IPS-11a (cell line): Measurements from ENCODE around the gene IL10RB.

ENCODE experiments used
- H3K4me3 ChIP-seq: one replicate; pipeline ENCODE4 v1.5.1; 2013; ENCODE audit warnings: low read depth, low read length, control low read depth

Gene IL10RB

DNA sequence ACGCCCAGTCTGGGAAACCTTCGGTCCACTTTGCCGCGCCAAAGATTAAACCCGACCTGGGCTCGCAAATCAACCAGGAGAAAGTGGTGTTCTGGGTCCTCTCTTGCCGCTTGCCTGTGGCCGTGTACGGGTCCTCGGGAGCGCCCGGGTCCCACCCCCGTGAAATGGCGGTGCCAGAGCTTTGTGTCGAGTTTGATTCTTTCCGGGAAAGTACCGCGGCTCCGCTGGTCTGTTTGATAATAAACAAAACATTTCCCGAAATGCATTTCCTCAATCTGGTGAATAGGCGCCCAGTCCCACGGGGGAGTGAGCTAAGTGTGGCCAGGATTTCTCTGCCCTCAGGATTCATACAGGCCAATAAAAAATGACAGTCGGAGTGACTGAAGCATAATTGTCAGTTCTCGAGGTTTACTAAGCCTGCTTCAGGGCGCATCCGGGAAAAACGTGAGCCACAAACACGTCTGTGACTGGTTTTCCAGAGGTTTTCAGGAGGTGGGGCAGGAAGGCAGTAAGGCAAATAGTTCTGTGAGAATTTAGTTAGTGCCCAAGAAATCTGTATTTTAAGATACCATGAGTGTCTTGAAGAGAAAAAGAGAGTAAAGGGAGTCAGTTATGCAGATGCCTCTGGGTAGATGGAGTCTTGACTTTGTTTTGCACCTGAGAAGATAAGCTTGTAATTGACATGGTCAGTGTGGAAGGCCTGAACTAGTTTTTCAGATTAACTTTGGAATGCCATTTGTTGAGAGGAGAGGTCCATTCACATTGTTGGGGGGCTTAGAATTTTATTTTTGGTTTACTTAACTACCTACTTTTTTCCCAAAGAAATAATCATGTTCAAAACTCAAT is 59.3 kb downstream of the IL10RB start:
- peak overlapping the region; percentile 88 for H3K4me3 ChIP-seq

DNA sequence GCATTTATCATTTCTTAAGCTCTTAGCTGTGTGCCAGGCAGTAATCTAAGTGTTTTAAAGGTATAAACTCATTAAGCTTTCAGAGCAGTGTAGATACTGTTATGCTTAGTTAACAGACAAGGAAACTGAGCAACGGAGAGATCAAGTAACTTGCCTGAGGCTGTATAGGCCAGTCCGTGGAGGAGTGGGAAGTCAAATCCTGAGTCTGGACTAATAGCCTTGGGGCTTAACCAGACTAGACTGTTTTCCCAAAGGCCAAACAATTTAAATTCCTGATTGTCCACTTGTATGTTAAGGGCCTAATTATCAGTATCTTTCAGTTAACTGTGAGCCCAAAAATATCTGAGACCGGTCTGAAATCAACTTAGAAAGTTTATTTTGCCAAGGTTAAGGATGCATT is 61.2 kb downstream of the IL10RB start:
- H3K4me3 ChIP-seq = no peak overlapping the region

DNA sequence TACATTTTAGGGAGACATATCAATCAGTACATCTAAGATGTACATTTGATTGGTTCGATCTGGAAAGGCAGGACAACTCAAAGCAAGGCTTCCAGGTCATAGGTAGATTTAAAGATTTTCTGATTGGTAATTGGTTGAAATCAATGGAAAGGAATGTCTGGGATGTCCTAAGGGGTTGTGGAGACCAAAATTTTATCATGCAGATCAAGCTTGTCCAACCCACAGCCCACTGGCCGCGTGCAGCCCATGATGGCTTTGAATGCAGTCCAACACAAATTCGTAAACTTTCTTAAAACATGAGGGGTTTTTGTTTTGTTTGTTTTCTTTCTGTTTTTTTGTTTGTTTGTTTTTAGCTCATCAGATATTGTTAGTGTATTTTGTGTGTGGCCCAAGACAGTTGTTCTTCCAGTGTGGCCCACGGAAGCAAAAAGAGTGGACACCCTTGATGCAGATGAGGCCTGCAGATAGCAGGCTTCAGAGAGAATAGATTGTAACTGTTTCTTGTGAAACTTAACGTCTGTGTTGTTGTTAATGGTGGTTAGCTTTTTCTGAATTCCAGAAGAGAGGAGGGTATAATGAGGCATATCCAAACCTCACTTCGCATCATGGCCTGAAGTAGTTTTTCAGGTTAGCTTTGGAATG is 61.7 kb downstream of the IL10RB start:
- H3K4me3 ChIP-seq = no peak overlapping the region

DNA sequence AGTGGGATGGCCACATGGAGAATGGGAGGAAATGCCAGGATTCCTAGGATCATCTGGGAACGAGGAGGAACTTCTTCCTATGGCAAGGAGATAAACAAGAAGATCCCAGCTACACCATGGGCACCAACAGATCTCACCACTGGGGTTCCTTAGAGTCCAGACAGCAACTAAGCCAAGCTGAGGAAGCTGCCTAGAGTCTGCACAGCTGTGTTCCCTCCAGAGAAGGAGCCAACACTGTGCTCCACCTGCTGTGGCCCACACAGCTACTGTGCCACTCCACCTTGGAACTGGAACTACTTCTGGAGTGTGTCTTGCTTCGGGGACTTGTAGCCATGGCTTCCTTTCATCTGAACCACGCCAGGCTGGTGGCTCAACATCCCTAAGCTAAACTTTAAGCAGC is 64.6 kb downstream of the IL10RB start:
- no peak overlapping the region for H3K4me3 ChIP-seq

DNA sequence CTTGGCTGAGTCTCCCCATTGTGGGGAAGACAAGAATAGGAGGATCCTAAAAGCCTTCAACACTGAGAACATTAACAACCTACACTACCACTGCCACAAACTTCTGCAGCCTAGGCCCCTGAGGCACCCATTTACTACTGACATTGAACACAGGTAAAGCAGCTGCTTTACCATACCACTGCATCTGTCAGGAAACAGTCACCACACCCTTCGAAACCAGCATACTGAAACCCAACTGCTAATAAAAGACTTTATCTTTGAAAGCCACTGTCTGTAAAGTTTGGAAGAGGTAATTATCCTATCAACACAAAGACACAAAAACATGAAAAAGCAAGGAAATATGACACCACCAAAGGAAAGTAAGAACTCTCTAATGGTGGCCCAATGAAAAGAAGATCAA is 66.0 kb downstream of the IL10RB start:
- H3K4me3 ChIP-seq = no peak overlapping the region

DNA sequence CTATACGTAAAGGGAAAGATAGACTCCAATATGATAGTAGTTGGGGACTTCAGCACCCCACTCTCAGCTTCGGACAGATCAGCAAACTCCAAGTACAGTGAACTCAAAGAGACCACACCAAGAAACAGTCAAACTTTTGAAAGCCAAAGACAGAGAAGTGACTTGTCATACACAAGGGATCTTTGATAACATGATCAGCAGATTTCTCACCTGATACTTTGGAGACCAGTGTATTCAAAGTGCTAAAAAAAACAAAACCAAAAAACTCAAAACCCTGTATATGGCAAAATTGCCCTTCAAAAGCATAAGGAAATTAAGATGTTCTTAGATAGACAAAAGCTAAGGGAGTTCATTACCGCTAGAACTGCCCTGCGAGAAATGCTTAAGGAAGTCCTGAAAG is 68.0 kb downstream of the IL10RB start:
- H3K4me3 ChIP-seq = no peak overlapping the region

DNA sequence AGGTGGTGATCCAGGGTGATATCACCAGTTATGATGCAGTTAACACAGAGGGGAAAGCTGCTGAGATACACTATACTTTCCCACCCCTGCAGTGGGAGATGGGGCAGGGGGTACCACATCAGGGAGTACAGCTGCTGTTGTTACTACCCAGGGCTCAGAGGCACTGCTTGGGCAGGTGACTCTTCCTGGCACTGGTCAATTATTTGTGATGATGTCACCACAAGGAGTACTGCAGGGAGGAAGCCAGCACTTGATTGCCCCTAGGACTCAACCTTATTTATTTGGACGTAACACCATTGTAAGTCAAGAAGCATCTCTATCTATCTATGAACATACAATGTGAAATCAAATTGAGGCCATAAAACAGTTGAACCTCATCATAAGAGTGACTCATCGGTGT is 68.7 kb downstream of the IL10RB start:
- H3K4me3 ChIP-seq = no peak overlapping the region

DNA sequence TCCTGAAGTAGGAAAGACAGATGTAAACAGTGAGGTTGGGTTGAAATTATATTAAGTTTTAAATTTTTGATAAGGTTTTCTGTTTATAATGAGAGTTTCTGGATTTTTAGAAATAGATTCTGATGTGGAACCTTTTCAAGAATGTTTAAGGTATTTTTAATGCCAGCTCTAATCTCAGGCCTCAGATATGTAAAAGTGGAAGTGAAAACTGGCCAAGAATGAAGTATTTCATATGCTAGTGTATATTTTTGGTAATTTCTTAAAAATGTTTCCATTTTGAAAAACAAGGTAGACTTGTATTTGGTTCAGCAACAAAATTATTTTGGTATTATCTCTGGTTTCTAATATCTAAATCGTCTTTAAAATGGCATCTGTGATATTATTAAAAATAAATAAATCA is 73.0 kb downstream of the IL10RB start:
- no peak overlapping the region for H3K4me3 ChIP-seq

DNA sequence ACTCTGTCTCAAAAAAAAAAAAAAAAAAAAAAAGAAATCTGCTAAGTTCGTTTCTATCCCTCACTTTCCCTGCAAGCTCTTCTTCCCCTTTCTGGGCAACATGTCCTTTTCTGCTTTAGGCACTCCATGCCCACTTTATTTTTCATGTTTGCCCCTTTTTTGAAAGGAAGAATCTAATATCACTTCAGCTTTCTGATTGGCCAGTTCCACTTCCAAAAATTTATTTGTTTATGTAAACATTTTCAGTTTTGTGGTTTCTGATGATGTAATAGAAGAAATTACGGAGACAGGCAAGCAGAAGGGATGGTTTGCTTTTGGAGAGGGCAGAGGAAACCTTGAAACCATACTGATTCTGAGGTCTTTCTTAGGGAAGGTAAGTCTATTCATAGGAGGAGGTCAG is 73.8 kb downstream of the IL10RB start:
- no peak overlapping the region for H3K4me3 ChIP-seq

DNA sequence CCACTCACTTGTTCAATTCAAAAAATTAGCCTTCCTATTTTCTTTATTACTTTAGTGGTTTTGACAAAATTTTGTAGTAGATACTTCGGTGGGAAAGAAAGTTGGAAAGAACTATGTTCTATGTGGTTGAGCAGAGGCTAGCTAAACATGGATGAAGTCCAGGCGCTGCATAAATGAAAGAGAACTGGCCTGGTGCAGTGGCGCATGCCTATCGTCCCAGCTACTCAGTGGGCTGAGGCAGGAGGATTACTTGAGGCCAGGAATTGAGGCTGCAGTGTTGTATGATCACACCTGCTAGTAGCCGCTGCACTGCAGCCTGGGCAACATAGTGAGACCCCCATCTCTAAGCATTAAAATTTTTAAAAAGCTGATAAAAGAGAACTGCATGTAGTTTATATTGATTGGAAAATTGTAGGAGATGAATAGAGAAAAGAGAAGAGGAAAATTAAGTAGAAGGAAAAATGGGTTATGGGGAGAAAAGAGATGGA is 79.6 kb downstream of the IL10RB start:
- no peak overlapping the region for H3K4me3 ChIP-seq
